Measurements from ENCODE around the gene ERLEC1.

- TF ChIP-seq CTCF (IDR thresholded peaks at IDR 0.05) (no peak), POLR2AphosphoS5 (IDR thresholded peaks at IDR 0.05; ENCODE audit: insufficient read depth in 1 of 2, low read depth in 1 of 2) (no peak), POLR2A (IDR thresholded peaks at IDR 0.05) (no peak)
These were observed 4.2 kb upstream of the ERLEC1 start for GRCh38 chr2:53782676-53783075.

All from vagina (tissue), 2 donors.